ENCODE data around the gene DERL2.

- TF ChIP-seq SIN3A (IDR thresholded peaks at IDR 0.05; ENCODE audit: borderline replicate concordance, insufficient read depth, low read length), result no peak
- no peak for TF ChIP-seq TAF1 (IDR thresholded peaks at IDR 0.05; ENCODE audit: borderline replicate concordance, insufficient read depth, low read length)
Observed at GRCh38 chr17:5500247-5500588, 14.2 kb upstream of the DERL2 start.
